ENCODE data around the gene CPSF6.

DNA sequence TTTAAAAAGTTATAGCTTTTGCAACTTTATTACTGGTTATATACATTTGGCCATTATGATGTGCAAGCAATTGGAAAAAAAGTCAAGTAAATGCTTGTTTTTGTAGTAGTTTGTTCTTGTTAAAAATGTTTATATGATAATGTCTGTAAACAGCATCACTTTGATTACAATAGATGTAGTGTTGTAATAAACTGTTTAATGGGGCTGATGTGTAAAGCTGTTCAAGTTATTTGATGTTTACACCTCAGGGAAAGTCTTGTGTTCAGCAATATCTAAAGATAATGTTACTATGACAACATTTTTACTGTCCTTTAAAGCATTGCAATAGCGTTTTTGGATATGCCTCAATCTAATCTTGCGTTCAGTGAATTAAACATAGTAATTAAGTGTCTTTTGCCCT, 30.4 kb downstream of the CPSF6 start:
- TF ChIP-seq, protein P1, sequence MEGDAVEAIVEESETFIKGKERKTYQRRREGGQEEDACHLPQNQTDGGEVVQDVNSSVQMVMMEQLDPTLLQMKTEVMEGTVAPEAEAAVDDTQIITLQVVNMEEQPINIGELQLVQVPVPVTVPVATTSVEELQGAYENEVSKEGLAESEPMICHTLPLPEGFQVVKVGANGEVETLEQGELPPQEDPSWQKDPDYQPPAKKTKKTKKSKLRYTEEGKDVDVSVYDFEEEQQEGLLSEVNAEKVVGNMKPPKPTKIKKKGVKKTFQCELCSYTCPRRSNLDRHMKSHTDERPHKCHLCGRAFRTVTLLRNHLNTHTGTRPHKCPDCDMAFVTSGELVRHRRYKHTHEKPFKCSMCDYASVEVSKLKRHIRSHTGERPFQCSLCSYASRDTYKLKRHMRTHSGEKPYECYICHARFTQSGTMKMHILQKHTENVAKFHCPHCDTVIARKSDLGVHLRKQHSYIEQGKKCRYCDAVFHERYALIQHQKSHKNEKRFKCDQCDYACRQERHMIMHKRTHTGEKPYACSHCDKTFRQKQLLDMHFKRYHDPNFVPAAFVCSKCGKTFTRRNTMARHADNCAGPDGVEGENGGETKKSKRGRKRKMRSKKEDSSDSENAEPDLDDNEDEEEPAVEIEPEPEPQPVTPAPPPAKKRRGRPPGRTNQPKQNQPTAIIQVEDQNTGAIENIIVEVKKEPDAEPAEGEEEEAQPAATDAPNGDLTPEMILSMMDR (IDR thresholded peaks at IDR 0.05) = no peak
- no peak for TF ChIP-seq POLR2A (IDR thresholded peaks at IDR 0.05)

Data from heart left ventricle (tissue), 13 donors.